Karpas-422 (cell line): ENCODE data around the gene TULP4. TPM values are rescaled to one million over a fixed set of nuclear protein-coding genes. Genes with fewer than 3 reads are reported as not detected.
"Not testable (repeated sequence)": the region's sequence is repeated elsewhere in the genome, so short reads cannot be mapped to it uniquely, and the experiment has no call there.

Experiments
- DNase-seq: peaks from one replicate; pipeline ENCODE4 v3.0.0-alpha.2; 2015
- H2AFZ ChIP-seq: fragments of 200-600 bp; sonication (generic); 2 replicates; pipeline ENCODE4 v1.6.1; 2014; ENCODE audit warnings: antibody characterized with exemption, low read length, mixed read lengths
- H3K27ac ChIP-seq: fragments of 200-600 bp; sonication (generic); 2 replicates; pipeline ENCODE4 v1.5.1; 2014; ENCODE audit warnings: mild to moderate bottlenecking, low read length, moderate library complexity
- H3K27me3 ChIP-seq: fragments of 200-600 bp; sonication (generic); 2 replicates; pipeline ENCODE4 v1.6.1; 2014; ENCODE audit warnings: low read length, mixed read lengths
- H3K36me3 ChIP-seq: fragments of 200-600 bp; sonication (generic); 2 replicates; pipeline ENCODE4 v1.6.1; 2014; ENCODE audit warnings: low read length, mixed read lengths; ENCODE audit not compliant: insufficient read depth
- H3K4me1 ChIP-seq: fragments of 200-600 bp; sonication (generic); 2 replicates; pipeline ENCODE4 v1.6.1; 2014; ENCODE audit warnings: mild to moderate bottlenecking, low read length, mixed read lengths
- H3K4me2 ChIP-seq: fragments of 200-600 bp; sonication (generic); 2 replicates; pipeline ENCODE4 v1.6.1; 2014; ENCODE audit warnings: low read length, low read depth, mild to moderate bottlenecking; ENCODE audit not compliant: poor library complexity, severe bottlenecking
- H3K4me3 ChIP-seq: fragments of 200-600 bp; sonication (generic); 2 replicates; pipeline ENCODE4 v1.5.1; 2014; ENCODE audit warnings: mild to moderate bottlenecking, antibody characterized with exemption, low read length, mixed read lengths
- H3K79me2 ChIP-seq: fragments of 200-600 bp; sonication (generic); 2 replicates; pipeline ENCODE4 v1.6.1; 2014; ENCODE audit warnings: mild to moderate bottlenecking, low read length, mixed read lengths
- H3K9ac ChIP-seq: fragments of 200-600 bp; sonication (generic); 2 replicates; pipeline ENCODE4 v1.6.0; 2014; ENCODE audit warnings: low read length
- H3K9me2 ChIP-seq: fragments of 200-600 bp; sonication (generic), shearing (Covaris generic); replicated peaks from 2 replicates; pipeline ENCODE4 v1.6.0; 2014; ENCODE audit warnings: mild to moderate bottlenecking, low read length, moderate library complexity; ENCODE audit not compliant: insufficient read depth
- H3K9me3 ChIP-seq: fragments of 300-700, 200-600 bp; sonication (generic); 2 replicates; pipeline ENCODE4 v1.6.1; 2014; ENCODE audit warnings: low read length, mixed read lengths
- H4K20me1 ChIP-seq: fragments of 200-600 bp; sonication (generic); 2 replicates; pipeline ENCODE4 v1.6.1; 2014; ENCODE audit warnings: mild to moderate bottlenecking, antibody characterized with exemption, low read length, low read depth; ENCODE audit not compliant: insufficient read depth
- total RNA-seq: library from RNA; depleted of rRNA; stranded (reverse); fragments of >200 nt; shearing (Covaris generic); gene quantifications from 2 replicates; pipeline ENCODE4 v1.2.3, GENCODE V29; 2014; ENCODE audit warnings: low replicate concordance

The TULP4 gene
- total RNA-seq, 1 experiment from 2014 or later: 112 TPM

GRCh38 chr6:158287047-158287446, 25.2 kb upstream of the TULP4 start:
- no peak for DNase-seq
- Histone ChIP-seq H3K9ac (no peak overlapping the region), H4K20me1 (no peaks in the 10 kb centered on the region), H3K27me3 (no peaks in the 10 kb centered on the region), H3K36me3 (no peaks in the 10 kb centered on the region; the same call in 1 of the 2 replicates), H3K4me1 (peaks cover 74% of the 10 kb centered on the region), H3K79me2 (peaks cover 91% of the 10 kb centered on the region), H3K4me2 (no peak overlapping the region), H2AFZ (no peak overlapping the region), H3K9me3 (no peaks in the 10 kb centered on the region), H3K9me2 (no peaks in the 10 kb centered on the region), H3K4me3 (no peak overlapping the region), H3K27ac (0 out of 2 replicates have a peak overlapping the region, but pooled peaks have one; percentile 48)

- H3K27me3 ChIP-seq: no peaks in the 10 kb centered on the region
- no peaks in the 10 kb centered on the region for H4K20me1 ChIP-seq
- no peak overlapping the region for H2AFZ ChIP-seq
- peak overlapping the region; percentile 96 for H3K27ac ChIP-seq
- H3K4me3 ChIP-seq: peak overlapping the region; percentile 65
- H3K9me3 ChIP-seq: no peaks in the 10 kb centered on the region
- peak overlapping the region; percentile 67 for H3K9ac ChIP-seq
- H3K36me3 ChIP-seq: peaks cover 20% of the 10 kb centered on the region
- DNase-seq: peak; percentile 83
- H3K79me2 ChIP-seq: peaks cover 91% of the 10 kb centered on the region
- H3K4me2 ChIP-seq: peak overlapping the region; percentile 99
- H3K4me1 ChIP-seq: peaks cover 65% of the 10 kb centered on the region
- H3K9me2 ChIP-seq: no peaks in the 10 kb centered on the region
Observed at GRCh38 chr6:158290040-158290439, 22.2 kb upstream of the TULP4 start.

- peak; percentile 86 for DNase-seq
- H3K4me3 ChIP-seq: peak overlapping the region; percentile 65
- H2AFZ ChIP-seq: no peak overlapping the region
- no peaks in the 10 kb centered on the region for H4K20me1 ChIP-seq
- H3K9me2 ChIP-seq: no peaks in the 10 kb centered on the region
- H3K4me2 ChIP-seq: peak overlapping the region; percentile 99
- H3K27me3 ChIP-seq: no peaks in the 10 kb centered on the region
- H3K27ac ChIP-seq: peak overlapping the region; percentile 96
- H3K9ac ChIP-seq: peak overlapping the region; percentile 67
- peaks cover 26% of the 10 kb centered on the region for H3K36me3 ChIP-seq
- peaks cover 89% of the 10 kb centered on the region for H3K79me2 ChIP-seq
- H3K4me1 ChIP-seq: peaks cover 60% of the 10 kb centered on the region
- no peaks in the 10 kb centered on the region for H3K9me3 ChIP-seq
Observed at GRCh38 chr6:158290659-158291058, 21.6 kb upstream of the TULP4 start.

DNA sequence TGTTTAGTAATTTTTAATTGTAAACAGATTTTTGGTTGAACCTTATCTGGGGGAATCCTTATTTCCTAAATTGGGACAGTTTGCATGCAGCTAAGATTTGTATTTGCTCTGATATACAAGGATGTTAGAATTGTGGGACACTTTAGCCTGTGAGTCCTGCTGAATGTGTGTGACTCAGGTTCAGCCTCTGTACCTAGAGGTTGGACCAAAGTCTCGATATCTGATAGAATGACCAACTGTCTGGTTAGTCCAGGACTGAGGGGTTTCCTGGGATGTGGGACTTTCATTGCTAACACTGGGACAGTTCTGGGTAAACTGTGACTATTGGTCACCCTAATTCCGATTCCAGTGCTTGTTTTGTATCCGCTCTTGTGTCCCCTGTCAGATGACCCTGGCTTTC, 20.2 kb upstream of the TULP4 start:
- Histone ChIP-seq H3K4me3 (no peak overlapping the region), H3K27me3 (no peaks in the 10 kb centered on the region), H3K27ac (peak overlapping the region; percentile 96), H3K79me2 (peaks cover 86% of the 10 kb centered on the region), H3K4me2 (peak overlapping the region; percentile 99), H3K9ac (no peak overlapping the region; the same call in 1 of the 2 replicates), H3K4me1 (peaks cover 53% of the 10 kb centered on the region), H3K9me3 (no peaks in the 10 kb centered on the region), H3K36me3 (peaks cover 38% of the 10 kb centered on the region), H4K20me1 (no peaks in the 10 kb centered on the region), H2AFZ (no peak overlapping the region), H3K9me2 (no peaks in the 10 kb centered on the region)
- DNase-seq: no peak

DNA sequence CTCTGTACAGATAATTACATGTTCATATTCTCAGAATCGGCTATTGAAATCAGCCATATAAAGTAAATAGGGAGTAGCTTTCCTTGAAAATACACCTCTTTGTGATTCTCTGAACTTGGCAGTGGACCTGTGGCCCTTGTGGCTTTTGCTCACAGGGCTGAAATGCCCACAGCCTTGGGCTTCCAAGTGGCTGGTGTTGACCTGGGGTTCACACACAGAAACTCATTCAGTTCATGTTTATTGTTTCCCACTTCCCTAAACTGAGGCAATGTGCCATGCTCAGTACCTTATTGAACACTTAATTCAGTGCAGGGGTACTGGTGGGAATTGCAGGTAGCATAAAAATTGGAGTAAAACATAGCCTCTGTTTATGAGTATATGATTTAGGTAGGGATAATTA, 19.1 kb upstream of the TULP4 start:
- no peak overlapping the region for H2AFZ ChIP-seq
- H3K27me3 ChIP-seq: no peaks in the 10 kb centered on the region
- H3K9me3 ChIP-seq: no peaks in the 10 kb centered on the region
- no peaks in the 10 kb centered on the region for H3K9me2 ChIP-seq
- H3K36me3 ChIP-seq: peaks cover 38% of the 10 kb centered on the region
- H4K20me1 ChIP-seq: no peaks in the 10 kb centered on the region
- peak overlapping the region; percentile 96 for H3K27ac ChIP-seq
- peaks cover 48% of the 10 kb centered on the region for H3K4me1 ChIP-seq
- H3K79me2 ChIP-seq: peaks cover 75% of the 10 kb centered on the region
- H3K4me3 ChIP-seq: no peak overlapping the region
- DNase-seq: no peak
- no peak overlapping the region for H3K9ac ChIP-seq
- H3K4me2 ChIP-seq: peak overlapping the region; percentile 5

- not testable (repeated sequence) for H3K4me2 ChIP-seq, H3K27ac ChIP-seq, H4K20me1 ChIP-seq, DNase-seq, H3K9me3 ChIP-seq, H3K27me3 ChIP-seq, H2AFZ ChIP-seq, H3K9me2 ChIP-seq, H3K9ac ChIP-seq, H3K4me3 ChIP-seq
- peaks cover 54% of the 10 kb centered on the region for H3K79me2 ChIP-seq
- H3K4me1 ChIP-seq: peaks cover 22% of the 10 kb centered on the region
- H3K36me3 ChIP-seq: peaks cover 41% of the 10 kb centered on the region
Observed at GRCh38 chr6:158295976-158296853, 16.1 kb upstream of the TULP4 start.

DNA sequence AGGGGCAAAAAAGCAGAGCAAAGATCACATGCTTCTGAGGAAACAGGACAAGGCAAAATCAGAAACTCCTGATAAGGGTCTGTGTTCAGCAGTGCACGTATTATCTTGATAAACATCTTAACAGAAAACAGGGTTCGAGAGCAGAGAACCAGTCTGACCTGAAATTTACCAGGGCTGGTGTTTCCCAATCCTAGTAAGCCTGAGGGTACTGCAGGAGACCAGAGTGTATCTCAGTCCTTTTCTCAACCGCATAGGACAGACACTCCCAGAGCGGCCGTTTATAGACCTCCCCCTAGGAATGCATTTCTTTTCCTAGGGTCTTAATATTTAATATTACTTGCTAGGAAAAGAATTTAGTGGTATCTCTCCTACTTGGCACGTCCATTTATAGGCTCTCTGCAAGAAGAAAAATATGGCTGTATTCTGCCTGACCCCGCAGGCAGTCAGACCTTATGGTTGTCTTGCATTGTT, 15.4 kb upstream of the TULP4 start:
- H3K27ac ChIP-seq, H3K9me3 ChIP-seq, H3K27me3 ChIP-seq, H3K9ac ChIP-seq, H4K20me1 ChIP-seq, H3K4me3 ChIP-seq, DNase-seq, H3K4me2 ChIP-seq, H2AFZ ChIP-seq, H3K9me2 ChIP-seq: not testable (repeated sequence)
- peaks cover 15% of the 10 kb centered on the region for H3K4me1 ChIP-seq
- peaks cover 49% of the 10 kb centered on the region for H3K79me2 ChIP-seq
- H3K36me3 ChIP-seq: peaks cover 41% of the 10 kb centered on the region

GRCh38 chr6:158297657-158298056, 14.6 kb upstream of the TULP4 start:
- Histone ChIP-seq H3K36me3 (peaks cover 39% of the 10 kb centered on the region), H3K79me2 (peaks cover 45% of the 10 kb centered on the region)
- not testable (repeated sequence) for H3K9me3 ChIP-seq, H4K20me1 ChIP-seq, H3K4me2 ChIP-seq, H3K27ac ChIP-seq, H3K9ac ChIP-seq, H3K4me1 ChIP-seq, H3K4me3 ChIP-seq, H3K9me2 ChIP-seq, DNase-seq, H3K27me3 ChIP-seq, H2AFZ ChIP-seq
